ENCODE results near the gene TINAG. TPM values are rescaled to one million over a fixed set of nuclear protein-coding genes. Genes with fewer than 3 reads are reported as not detected.

Gene TINAG
- total and polyA plus RNA-seq, 10 of the 15 experiments (the other 5 are each of a cell fraction or from before 2014, with no cell fraction given), result 0.26 to 7.7 (median 0.95) TPM

- TF ChIP-seq GATAD2B (conservative IDR thresholded peaks at IDR 0.05; ENCODE audit: low read depth) (no peak), RUNX3 (IDR thresholded peaks at IDR 0.05; ENCODE audit: low read length) (peak; percentile 67), ZZZ3 (IDR thresholded peaks at IDR 0.05; ENCODE audit: control insufficient read depth, insufficient read length, low read depth) (no peak), CBX5 (IDR thresholded peaks at IDR 0.05; ENCODE audit: low read depth) (no peak), TCF12 (IDR thresholded peaks at IDR 0.05; ENCODE audit: low read depth, low read length) (no peak), NFXL1 (IDR thresholded peaks at IDR 0.05; ENCODE audit: borderline replicate concordance) (no peak), ZNF217 (IDR thresholded peaks at IDR 0.05) (peak; percentile 91), ZNF592 (IDR thresholded peaks at IDR 0.05) (no peak), ZBED1 (IDR thresholded peaks at IDR 0.05; ENCODE audit: borderline replicate concordance) (no peak), JUNB (IDR thresholded peaks at IDR 0.05) (peak; percentile 65), IRF4 (IDR thresholded peaks at IDR 0.05; ENCODE audit: low read depth, low read length) (no peak), REST (IDR thresholded peaks at IDR 0.05; ENCODE audit: low read depth, low read length) (no peak)
These were observed 16.5 kb upstream of the TINAG start (continued) for GRCh38 chr6:54291738-54292137.
